Osteoblast (primary cell): Measurements from ENCODE around the gene ANKRD30A. TPM values are rescaled to one million over a fixed set of nuclear protein-coding genes. Genes with fewer than 3 reads are reported as not detected.

Source experiments
- DNase-seq: peaks from one replicate; pipeline ENCODE4 v3.0.0; 2011; ENCODE audit warnings: low spot score, mixed read lengths; ENCODE audit not compliant: insufficient read length; ENCODE audit errors: missing footprints
- H2AFZ ChIP-seq: 2 replicates; pipeline ENCODE4 v1.6.0; 2011; ENCODE audit warnings: mild to moderate bottlenecking, low read length
- H3K27ac ChIP-seq: 2 replicates; pipeline ENCODE4 v1.5.1; 2011; ENCODE audit warnings: mild to moderate bottlenecking, low read depth, low read length, moderate library complexity
- H3K27me3 ChIP-seq: 2 replicates; pipeline ENCODE4 v1.6.0; 2012; ENCODE audit warnings: mild to moderate bottlenecking, control low read depth, inconsistent platforms, low read length, moderate library complexity; ENCODE audit not compliant: insufficient read depth
- H3K36me3 ChIP-seq: 2 replicates; pipeline ENCODE4 v1.5.1; 2011; ENCODE audit warnings: mild to moderate bottlenecking, low read length, control low read depth, moderate library complexity; ENCODE audit not compliant: insufficient read depth
- H3K4me1 ChIP-seq: 2 replicates; pipeline ENCODE4 v1.5.1; 2011; ENCODE audit warnings: mild to moderate bottlenecking, low read length, control low read depth, moderate library complexity; ENCODE audit not compliant: insufficient read depth
- H3K4me2 ChIP-seq: 2 replicates; pipeline ENCODE4 v1.6.0; 2011; ENCODE audit warnings: mild to moderate bottlenecking, low read length; ENCODE audit not compliant: insufficient read depth
- H3K4me3 ChIP-seq: fragments of 200-600 bp; sonication (generic); 3 replicates; pipeline ENCODE4 v1.5.1; 2012; ENCODE audit warnings: mild to moderate bottlenecking, low read length, inconsistent platforms; ENCODE audit not compliant: insufficient read depth
- H3K79me2 ChIP-seq: 2 replicates; pipeline ENCODE4 v1.6.0; 2012; ENCODE audit warnings: mild to moderate bottlenecking, low read length, control low read depth, inconsistent platforms; ENCODE audit not compliant: insufficient read depth
- H3K9me3 ChIP-seq: 2 replicates; pipeline ENCODE4 v1.5.1; 2011; ENCODE audit warnings: low read depth, low read length, control low read depth
- H4K20me1 ChIP-seq: 2 replicates; pipeline ENCODE4 v1.6.0; 2012; ENCODE audit warnings: mild to moderate bottlenecking, low read length, control low read depth; ENCODE audit not compliant: insufficient read depth
- CTCF ChIP-seq: IDR thresholded peaks from 2 replicates; pipeline ENCODE4 v1.5.1; 2011; ENCODE audit warnings: mild to moderate bottlenecking, low read depth, low read length, moderate library complexity; ENCODE audit errors: extremely low read depth
- small RNA-seq: library from RNA; depleted of rRNA; stranded (forward); fragments of <200 nt; gene quantifications from one replicate; pipeline ENCODE3, GENCODE V24; 2012
- total RNA-seq: library from RNA; depleted of rRNA; stranded (reverse); fragments of >200 nt; gene quantifications from 2 replicates; pipeline ENCODE4 v1.2.3, GENCODE V29; 2012

The ANKRD30A gene
- total RNA-seq, 1 donor = not detected

- Histone ChIP-seq H3K27ac (no peak overlapping the region), H3K9me3 (no peaks in the 10 kb centered on the region), H3K79me2 (no peaks in the 10 kb centered on the region), H3K27me3 (no peaks in the 10 kb centered on the region), H4K20me1 (no peaks in the 10 kb centered on the region), H3K4me3 (no peak overlapping the region), H2AFZ (no peak overlapping the region), H3K4me2 (no peak overlapping the region), H3K4me1 (no peaks in the 10 kb centered on the region), H3K36me3 (no peaks in the 10 kb centered on the region)
- TF ChIP-seq CTCF = no peak
- no peak for DNase-seq
Measured at GRCh38 chr10:37403776-37404175, 278.4 kb downstream of the ANKRD30A start.

Small RNA genes within 50 kb of the gene (small RNA-seq; reads per million reads assigned to genes)
- gene RF00019 = not detected
- gene RN7SL314P = not detected
- gene RNU6-811P = not detected
